ENCODE data around the gene PXYLP1. TPM values are rescaled to one million over a fixed set of nuclear protein-coding genes. Genes with fewer than 3 reads are reported as not detected.
A peak's percentile ranks its signal among the peaks of the same experiment; 100 is the strongest.

PXYLP1 gene
- total RNA-seq, 1 donor from 2014 or later = 6.1 TPM

GRCh38 chr3:141302364-141303141 lies 70.9 kb downstream of the PXYLP1 start:
- Mint-ChIP-seq H3K4me1 (ENCODE audit: low read depth, unreplicated experiment) (peaks cover 6% of the 10 kb centered on the region), H3K36me3 (ENCODE audit: low read depth, unreplicated experiment) (no peaks in the 10 kb centered on the region), H3K27me3 (ENCODE audit: low read depth, unreplicated experiment) (peaks cover 5% of the 10 kb centered on the region), H3K27ac (ENCODE audit: unreplicated experiment) (peak overlapping the region; percentile 58), H3K4me3 (ENCODE audit: unreplicated experiment) (no peak overlapping the region), H3K9me3 (ENCODE audit: unreplicated experiment) (peaks cover 6% of the 10 kb centered on the region)
- FAIRE-seq (no peak), DNase-seq (ENCODE audit: low read depth) (peak; percentile 33)
- Histone ChIP-seq H3K4me1 (ENCODE audit: insufficient read depth, low read length) (peaks cover 6% of the 10 kb centered on the region), H3K27me3 (ENCODE audit: insufficient read depth, low read length) (no peaks in the 10 kb centered on the region), H3K4me3 (ENCODE audit: insufficient read depth, low read depth, low read length) (no peak overlapping the region), H2AFZ (ENCODE audit: low read depth, low read length) (peak overlapping the region; percentile 30), H3K9me3 (ENCODE audit: insufficient read depth, low read depth, low read length) (no peaks in the 10 kb centered on the region), H4K20me1 (ENCODE audit: insufficient read depth, low read length) (no peaks in the 10 kb centered on the region), H3K79me2 (ENCODE audit: insufficient read depth, low read length) (no peaks in the 10 kb centered on the region), H3K27ac (ENCODE audit: low read depth, low read length) (no peak overlapping the region), H3K36me3 (ENCODE audit: insufficient read depth, low read length) (no peaks in the 10 kb centered on the region), H3K9ac (ENCODE audit: low read length) (no peak overlapping the region), H3K4me2 (ENCODE audit: low read length) (peak overlapping the region; percentile 14)
- TF ChIP-seq EZH2 (IDR thresholded peaks at IDR 0.05; ENCODE audit: insufficient read depth, low read length) (no peak), CTCF (IDR thresholded peaks at IDR 0.05; ENCODE audit: insufficient read depth, low read depth, low read length) (no peak)

GRCh38 chr3:141303481-141304223 lies 72.0 kb downstream of the PXYLP1 start:
- Mint-ChIP-seq H3K36me3 (ENCODE audit: low read depth, unreplicated experiment) (no peaks in the 10 kb centered on the region), H3K27me3 (ENCODE audit: low read depth, unreplicated experiment) (peaks cover 10% of the 10 kb centered on the region), H3K4me3 (ENCODE audit: unreplicated experiment) (no peak overlapping the region), H3K4me1 (ENCODE audit: low read depth, unreplicated experiment) (peaks cover 6% of the 10 kb centered on the region), H3K9me3 (ENCODE audit: unreplicated experiment) (peaks cover 5% of the 10 kb centered on the region), H3K27ac (ENCODE audit: unreplicated experiment) (no peak overlapping the region)
- Histone ChIP-seq H3K79me2 (ENCODE audit: insufficient read depth, low read length) (no peaks in the 10 kb centered on the region), H3K27ac (ENCODE audit: low read depth, low read length) (no peak overlapping the region), H4K20me1 (ENCODE audit: insufficient read depth, low read length) (no peaks in the 10 kb centered on the region), H2AFZ (ENCODE audit: low read depth, low read length) (no peak overlapping the region), H3K4me1 (ENCODE audit: insufficient read depth, low read length) (peaks cover 6% of the 10 kb centered on the region), H3K27me3 (ENCODE audit: insufficient read depth, low read length) (no peaks in the 10 kb centered on the region), H3K36me3 (ENCODE audit: insufficient read depth, low read length) (no peaks in the 10 kb centered on the region), H3K4me3 (ENCODE audit: insufficient read depth, low read depth, low read length) (no peak overlapping the region), H3K9me3 (ENCODE audit: insufficient read depth, low read depth, low read length) (no peaks in the 10 kb centered on the region), H3K4me2 (ENCODE audit: low read length) (no peak overlapping the region), H3K9ac (ENCODE audit: low read length) (no peak overlapping the region)
- DNase-seq (ENCODE audit: low read depth) (peak; percentile 46), FAIRE-seq (no peak)
- TF ChIP-seq CTCF (IDR thresholded peaks at IDR 0.05; ENCODE audit: insufficient read depth, low read depth, low read length) = peak; percentile 80
- TF ChIP-seq EZH2 (IDR thresholded peaks at IDR 0.05; ENCODE audit: insufficient read depth, low read length) = no peak

All from astrocyte (in vitro differentiated cells and primary cell).